AG04450 (cell line): ENCODE measurements around the gene MCC. TPM values are rescaled to one million over a fixed set of nuclear protein-coding genes. Genes with fewer than 3 reads are reported as not detected.
"Not testable (repeated sequence)": the region's sequence is repeated elsewhere in the genome, so short reads cannot be mapped to it uniquely, and the experiment has no call there.

Source experiments
- CTCF ChIA-PET: fragments of 300-600, 350-600 bp; formaldehyde crosslinking; extraction: SDS; loops from one replicate; lab custom pipeline; 2022; ENCODE audit warnings: antibody characterized with exemption, inconsistent platforms; lab: Charles Lee
- POLR2A ChIA-PET: fragments of 350-600 bp; formaldehyde crosslinking; extraction: SDS; loops from one replicate; lab custom pipeline; 2021; ENCODE audit warnings: antibody characterized with exemption, inconsistent platforms; lab: Yijun Ruan, JAX
- DNase-seq: peaks from one replicate; pipeline ENCODE4 v3.0.0-alpha.2; 2011; ENCODE audit warnings: low read depth, low spot score
- H3K27ac ChIP-seq: one replicate; pipeline ENCODE4 v1.5.1; 2012; ENCODE audit warnings: low read depth, low read length, control low read depth
- H3K27me3 ChIP-seq: one replicate; pipeline ENCODE4 v1.6.0; 2012; ENCODE audit warnings: low read length; ENCODE audit not compliant: control insufficient read depth, insufficient read depth
- H3K4me3 ChIP-seq: 2 replicates; pipeline ENCODE4 v1.5.1; 2011; ENCODE audit warnings: mild to moderate bottlenecking, low read depth, low read length, control low read depth
- H3K9me3 ChIP-seq: 2 replicates; pipeline ENCODE4 v1.5.1; 2012; ENCODE audit warnings: low read length; ENCODE audit not compliant: control insufficient read depth, insufficient read depth
- CTCF ChIP-seq: IDR thresholded peaks from 2 replicates; pipeline ENCODE4 v1.5.1; 2011; ENCODE audit warnings: low read depth, low read length, control low read depth, inconsistent platforms
- polyA plus RNA-seq: library from polyadenylated mRNA; depleted of rRNA; stranded (reverse); fragments of >200 nt; gene quantifications from 2 replicates; pipeline ENCODE4 v1.2.3, GENCODE V29; 2011

Gene MCC
- polyA plus RNA-seq, 1 experiment, result 17.5 TPM

- H3K27ac ChIP-seq, result no peak overlapping the region
- H3K4me3 ChIP-seq, result no peak overlapping the region
- TF ChIP-seq CTCF, result no peak
- CTCF ChIA-PET, result interaction anchor here (0.6 kb wide), 1 partner anchor 11 kb away, joined by 7 read pairs; no protein-coding TSS in a partner anchor
- H3K9me3 ChIP-seq, result peaks cover 1% of the 10 kb centered on the region; the same call in 1 of the 2 replicates
- H3K27me3 ChIP-seq, result peaks cover 2% of the 10 kb centered on the region
- no peak for DNase-seq
- POLR2A ChIA-PET, result interaction anchor here (0.5 kb wide), 1 partner anchor 31 kb away, joined by 3 read pairs; no protein-coding TSS in a partner anchor
Observed at GRCh38 chr5:113427871-113428574, 60.2 kb downstream of the MCC start.

GRCh38 chr5:113425909-113426308 lies 62.3 kb downstream of the MCC start:
- no peak for TF ChIP-seq CTCF
- ChIA-PET POLR2A (no interaction called here), CTCF (no interaction called here)
- DNase-seq, result no peak
- Histone ChIP-seq H3K27me3 (peaks cover 2% of the 10 kb centered on the region), H3K4me3 (no peak overlapping the region), H3K27ac (no peak overlapping the region), H3K9me3 (no peaks in the 10 kb centered on the region)

DNA sequence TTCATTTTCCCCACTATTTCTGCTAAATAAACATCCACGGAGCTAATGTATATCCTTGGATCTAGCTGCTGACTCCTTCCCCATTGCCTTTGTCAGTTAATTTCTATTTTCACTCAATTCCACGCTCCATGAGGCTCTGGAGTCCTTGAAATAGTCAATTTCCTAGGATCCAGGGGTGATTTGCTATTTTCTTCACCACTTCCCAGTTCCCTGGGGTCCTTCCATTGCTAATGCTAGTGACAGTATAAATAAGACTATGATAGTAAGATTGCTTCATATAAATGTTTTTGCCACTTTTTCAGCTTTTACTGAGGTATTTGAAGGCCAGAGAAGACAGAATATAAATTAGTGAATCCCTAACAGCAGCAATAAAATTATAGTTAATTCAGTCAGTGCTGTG lies 66.6 kb downstream of the MCC start:
- no peak overlapping the region for H3K27ac ChIP-seq
- H3K27me3 ChIP-seq, result peaks cover 2% of the 10 kb centered on the region
- POLR2A ChIA-PET, result no interaction called here
- no peak for DNase-seq
- H3K9me3 ChIP-seq, result no peaks in the 10 kb centered on the region
- no peak for TF ChIP-seq CTCF
- no peak overlapping the region for H3K4me3 ChIP-seq
- CTCF ChIA-PET, result no interaction called here

GRCh38 chr5:113405530-113405929 lies 82.7 kb downstream of the MCC start:
- no peak for TF ChIP-seq CTCF
- no peak overlapping the region for H3K4me3 ChIP-seq
- peaks cover 6% of the 10 kb centered on the region for H3K27me3 ChIP-seq
- H3K9me3 ChIP-seq, result no peaks in the 10 kb centered on the region
- no peak for DNase-seq
- H3K27ac ChIP-seq, result no peak overlapping the region
- ChIA-PET POLR2A (no interaction called here), CTCF (no interaction called here)

DNA sequence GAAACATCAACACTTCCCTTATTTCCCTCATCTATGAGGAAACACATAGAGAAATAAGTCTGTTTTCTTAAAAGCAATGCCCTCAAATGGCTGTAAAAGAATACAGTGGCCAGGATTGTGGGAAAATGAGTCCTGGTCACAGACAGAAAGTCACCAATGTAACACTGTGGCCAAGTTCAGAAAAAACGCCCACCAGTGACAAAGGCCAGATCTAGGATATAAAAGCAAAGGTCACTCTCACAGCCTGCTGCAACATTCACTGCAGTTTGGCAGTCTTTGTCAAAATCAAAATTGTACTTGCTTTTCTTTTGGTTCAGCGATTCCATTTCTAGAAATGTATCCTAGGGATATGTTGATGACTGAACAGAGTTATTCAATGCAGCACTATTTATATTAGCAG lies 84.0 kb downstream of the MCC start:
- TF ChIP-seq CTCF, result no peak
- no peak overlapping the region for H3K27ac ChIP-seq
- H3K27me3 ChIP-seq, result peaks cover 6% of the 10 kb centered on the region
- ChIA-PET POLR2A (no interaction called here), CTCF (interaction anchor here (0.7 kb wide), 1 partner anchor 208 kb away, joined by 3 read pairs; no protein-coding TSS in a partner anchor)
- no peak for DNase-seq
- H3K9me3 ChIP-seq, result no peaks in the 10 kb centered on the region
- H3K4me3 ChIP-seq, result no peak overlapping the region

DNA sequence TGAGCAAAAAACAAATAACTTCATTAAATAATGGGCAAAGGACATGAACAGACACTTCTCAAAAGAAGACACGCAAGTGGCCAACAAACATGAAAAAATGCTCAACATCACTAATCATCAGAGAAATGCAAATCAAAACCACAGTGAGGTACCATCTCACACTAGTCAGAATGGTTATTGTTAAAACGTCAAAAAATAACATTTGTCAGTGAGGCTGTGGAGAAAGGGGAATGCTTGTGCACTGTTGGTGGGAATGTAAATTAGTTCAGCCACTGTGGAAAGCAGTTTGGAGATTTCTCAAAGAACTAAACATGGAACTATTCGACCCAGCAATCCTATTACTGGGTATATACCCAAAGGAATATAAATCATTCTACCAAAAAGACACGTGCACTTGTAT lies 90.3 kb downstream of the MCC start:
- H3K27me3 ChIP-seq, DNase-seq, H3K4me3 ChIP-seq, POLR2A ChIA-PET, H3K27ac ChIP-seq, H3K9me3 ChIP-seq: not testable (repeated sequence)
- CTCF ChIA-PET, result interaction anchor here (0.6 to 2.8 kb wide), 2 partner anchors 19 to 23 kb away, joined by 3 to 9 read pairs; no protein-coding TSS in a partner anchor
